ENCODE results near the gene KIF16B.

- no peak for TF ChIP-seq CTCF (IDR thresholded peaks at IDR 0.05 in 2 of 3, conservative IDR thresholded peaks at IDR 0.05 in 1 of 3; ENCODE audit: borderline replicate concordance in 1 of 3, insufficient read depth in 1 of 3, low read depth in 2 of 3, low read length in 2 of 3)
- TF ChIP-seq POLR2A (IDR thresholded peaks at IDR 0.05; ENCODE audit: borderline replicate concordance, extremely low read depth, insufficient read depth, insufficient read length): peak; percentile 17
- TF ChIP-seq SP1 (IDR thresholded peaks at IDR 0.05; ENCODE audit: low read depth): peak; percentile 80
- TF ChIP-seq POLR2AphosphoS5 (IDR thresholded peaks at IDR 0.05; ENCODE audit: low read depth, low read length): peak; percentile 79
- TF ChIP-seq EZH2phosphoT487 (IDR thresholded peaks at IDR 0.05; ENCODE audit: borderline replicate concordance): no peak
- TF ChIP-seq YY1 (IDR thresholded peaks at IDR 0.05; ENCODE audit: extremely low read depth, insufficient replicate concordance, low read depth, low read length): no peak
- TF ChIP-seq REST (IDR thresholded peaks at IDR 0.05; ENCODE audit: low read depth): no peak
- TF ChIP-seq SRF (IDR thresholded peaks at IDR 0.05; ENCODE audit: low read depth): peak; percentile 94
- TF ChIP-seq TCF7L2 (IDR thresholded peaks at IDR 0.05; ENCODE audit: borderline replicate concordance, extremely low read depth, insufficient read depth, insufficient read length): no peak
- no peak; the same call in 1 of the 2 replicates for TF ChIP-seq MAX (IDR thresholded peaks at IDR 0.05)
- no peak for TF ChIP-seq SIN3A (IDR thresholded peaks at IDR 0.05; ENCODE audit: low read depth)
- TF ChIP-seq EZH2 (IDR thresholded peaks at IDR 0.05): no peak
- TF ChIP-seq FOSL1 (IDR thresholded peaks at IDR 0.05; ENCODE audit: low read depth): no peak
- TF ChIP-seq ZFX (IDR thresholded peaks at IDR 0.05): no peak
Observed at GRCh38 chr20:16574656-16575355, 1.6 kb upstream of the KIF16B start.
